Natural killer cell (primary cell): ENCODE data around the gene RASSF9. TPM values are rescaled to one million over a fixed set of nuclear protein-coding genes. Genes with fewer than 3 reads are reported as not detected.

Source experiments
- ATAC-seq, 3 donors: fragments of 150-1000 bp in 2 of 3; fragments of 200-7000 bp in 1 of 3; cut with Tn5 transposase; 1 replicate in 1 of 3; 2 replicates in 2 of 3; pipeline ENCODE4 v1.10.0; 2021; ENCODE audit warnings: mild to moderate bottlenecking in 2 of 3, moderate library complexity in 2 of 3
- DNase-seq, 2 donors: peaks; one replicate each; pipeline versions ENCODE4 v3.0.0 to v3.0.0-alpha.2; 2013 to 2021; ENCODE audit warnings: mixed read lengths in 1 of 2
- H3K27ac ChIP-seq: one replicate; pipeline ENCODE4 v1.5.1; 2013; ENCODE audit warnings: mild to moderate bottlenecking, low read length
- H3K27me3 ChIP-seq: one replicate; pipeline ENCODE4 v1.6.1; 2013; ENCODE audit warnings: low read length; ENCODE audit not compliant: control insufficient read depth, insufficient read depth
- H3K36me3 ChIP-seq: one replicate; pipeline ENCODE4 v1.6.1; 2013; ENCODE audit warnings: low read length; ENCODE audit not compliant: control insufficient read depth, insufficient read depth
- H3K4me1 ChIP-seq: one replicate; pipeline ENCODE4 v1.6.1; 2013; ENCODE audit warnings: low read length; ENCODE audit not compliant: control insufficient read depth, insufficient read depth
- H3K4me3 ChIP-seq: one replicate; pipeline ENCODE4 v1.5.1; 2013; ENCODE audit warnings: low read length
- H3K9me3 ChIP-seq: one replicate; pipeline ENCODE4 v1.6.1; 2013; ENCODE audit warnings: low read length; ENCODE audit not compliant: control insufficient read depth, insufficient read depth
- H3K27ac Mint-ChIP-seq, 2 donors: one replicate each; pipeline ENCODE4 v1.8.0; 2022; ENCODE audit warnings: mild to moderate bottlenecking in 2 of 2, mixed read lengths in 2 of 2, moderate library complexity in 1 of 2
- H3K27me3 Mint-ChIP-seq, 2 donors: one replicate each; pipeline ENCODE4 v1.8.0; 2022; ENCODE audit warnings: low read depth in 2 of 2, mixed read lengths in 2 of 2
- H3K36me3 Mint-ChIP-seq: one replicate; pipeline ENCODE4 v1.8.0; 2022; ENCODE audit warnings: mixed read lengths
- H3K4me1 Mint-ChIP-seq, 2 donors: one replicate each; pipeline ENCODE4 v1.8.0; 2022; ENCODE audit warnings: mixed read lengths in 2 of 2
- H3K4me3 Mint-ChIP-seq: one replicate; pipeline ENCODE4 v1.8.0; 2022; ENCODE audit warnings: mild to moderate bottlenecking, moderate library complexity, mixed read lengths
- H3K9me3 Mint-ChIP-seq, 2 donors: one replicate each; pipeline ENCODE4 v1.8.0; 2022; ENCODE audit warnings: mixed read lengths in 2 of 2
- CTCF ChIP-seq: fragments of 200-600 bp; IDR thresholded peaks from one replicate; pipeline ENCODE4 v1.8.0; 2022; ENCODE audit warnings: antibody characterized with exemption
- WGBS: methylation state at CpG from one replicate; pipeline ENCODE4 v1.1.7; 2013; ENCODE audit warnings: missing lambda C conversion rate; ENCODE audit not compliant: insufficient coverage; 5-methylcytosine and 5-hydroxymethylcytosine counted together
- intact Hi-C: fragments of 100-400 bp; cut with micrococcal nuclease; formaldehyde crosslinking; loops from one replicate; pipeline ENCODE4 v1.14.2; 2022
- total RNA-seq, 4 donors: library from RNA; stranded (reverse); fragments of 120-200 nt in 1 of 4; gene quantifications; one replicate each; pipeline versions ENCODE4 v1.2.3 to v1.2.4, GENCODE V29; 2013 to 2022

Gene RASSF9
- total RNA-seq, 3 donors from 2014 or later (not counting 1 experiment from before 2014, with no cell fraction given) = not detected

- Mint-ChIP-seq H3K27ac (no peak overlapping the region), H3K36me3 (no peaks in the 10 kb centered on the region), H3K4me1 (no peaks in the 10 kb centered on the region), H3K9me3 (no peaks in the 10 kb centered on the region), H3K4me3 (no peak overlapping the region), H3K27me3 (no peaks in the 10 kb centered on the region)
- WGBS = 86% methylated on average over 17 of the region's 17 CpGs
- H3K4me3 ChIP-seq = no peak overlapping the region
- intact Hi-C loops = no loop called here
- no peaks in the 10 kb centered on the region for H3K27me3 ChIP-seq
- ATAC-seq (no peak), DNase-seq (no peak)
- no peaks in the 10 kb centered on the region for H3K4me1 ChIP-seq
- no peaks in the 10 kb centered on the region for H3K36me3 ChIP-seq
- H3K27ac ChIP-seq = no peak overlapping the region
- TF ChIP-seq CTCF = no peak
- H3K9me3 ChIP-seq = peaks cover 4% of the 10 kb centered on the region
Measured at GRCh38 chr12:85843606-85844310, 7.5 kb upstream of the RASSF9 start.

GRCh38 chr12:85835426-85836196, 598 bp downstream of the RASSF9 start:
- Histone ChIP-seq H3K27ac (no peak overlapping the region), H3K9me3 (no peaks in the 10 kb centered on the region), H3K4me3 (no peak overlapping the region), H3K27me3 (no peaks in the 10 kb centered on the region), H3K36me3 (no peaks in the 10 kb centered on the region), H3K4me1 (no peaks in the 10 kb centered on the region)
- ATAC-seq = no peak
- H3K4me3 Mint-ChIP-seq = no peak overlapping the region
- no peak overlapping the region for H3K27ac Mint-ChIP-seq
- peaks cover 0 to 8% of the 10 kb centered on the region in 2 donors for H3K4me1 Mint-ChIP-seq
- TF ChIP-seq CTCF = no peak
- no peaks in the 10 kb centered on the region for H3K36me3 Mint-ChIP-seq
- DNase-seq = no peak
- no peaks in the 10 kb centered on the region for H3K9me3 Mint-ChIP-seq
- 17% methylated on average over 4 of the region's 4 CpGs for WGBS
- H3K27me3 Mint-ChIP-seq = peaks cover 0 to 3% of the 10 kb centered on the region in 2 donors
- intact Hi-C loops = no loop called here

- Mint-ChIP-seq H3K4me3 (no peak overlapping the region), H3K9me3 (no peaks in the 10 kb centered on the region), H3K36me3 (no peaks in the 10 kb centered on the region), H3K4me1 (peaks cover 0 to 8% of the 10 kb centered on the region in 2 donors), H3K27me3 (peaks cover 0 to 3% of the 10 kb centered on the region in 2 donors), H3K27ac (no peak overlapping the region)
- H3K27me3 ChIP-seq = no peaks in the 10 kb centered on the region
- H3K4me3 ChIP-seq = no peak overlapping the region
- no peak overlapping the region for H3K27ac ChIP-seq
- no peaks in the 10 kb centered on the region for H3K9me3 ChIP-seq
- intact Hi-C loops = no loop called here
- ATAC-seq = no peak
- TF ChIP-seq CTCF = no peak
- 68% methylated on average over 2 of the region's 2 CpGs for WGBS
- no peaks in the 10 kb centered on the region for H3K4me1 ChIP-seq
- H3K36me3 ChIP-seq = no peaks in the 10 kb centered on the region
- DNase-seq = no peak
Measured at GRCh38 chr12:85834378-85834777, 1.8 kb downstream of the RASSF9 start.
